ENCODE measurements around the gene PLCXD3.

DNA sequence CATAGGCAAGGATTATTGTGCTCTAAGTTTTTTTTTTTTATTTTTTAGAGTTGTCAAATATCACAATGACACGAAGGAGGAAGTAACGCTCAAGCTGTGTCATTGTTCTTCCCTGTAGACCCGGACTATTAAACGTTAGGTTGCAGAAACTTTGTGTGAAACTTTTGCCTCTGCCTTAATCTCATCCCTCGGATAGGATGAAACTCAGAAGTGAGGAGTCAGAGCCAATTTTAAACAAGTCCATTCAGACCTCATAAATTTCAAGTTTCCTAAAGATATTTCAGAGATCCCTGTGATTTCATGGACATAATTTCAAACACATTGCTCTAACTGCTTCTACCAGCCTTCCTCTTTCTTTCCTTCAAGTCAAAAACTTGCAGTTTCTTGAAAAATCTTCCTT lies 198.3 kb downstream of the PLCXD3 start:
- TF ChIP-seq MYC (IDR thresholded peaks at IDR 0.05; ENCODE audit: low read depth, low read length) = no peak
- TF ChIP-seq MYC (CRISPR knock-in tag; IDR thresholded peaks at IDR 0.05; ENCODE audit: borderline replicate concordance, low read depth) = no peak
- no peak for TF ChIP-seq SIRT6 (IDR thresholded peaks at IDR 0.05; ENCODE audit: low read depth, low read length)
- no peak for TF ChIP-seq YY1 (IDR thresholded peaks at IDR 0.05; ENCODE audit: borderline replicate concordance in 1 of 3, control insufficient read depth in 1 of 3, extremely low read depth in 1 of 3, insufficient read depth in 3 of 3, insufficient read length in 1 of 3, insufficient replicate concordance in 2 of 3, low read depth in 1 of 3, low read length in 2 of 3)
- TF ChIP-seq LCOR (CRISPR knock-in tag; IDR thresholded peaks at IDR 0.05) = no peak
- TF ChIP-seq, protein P1, sequence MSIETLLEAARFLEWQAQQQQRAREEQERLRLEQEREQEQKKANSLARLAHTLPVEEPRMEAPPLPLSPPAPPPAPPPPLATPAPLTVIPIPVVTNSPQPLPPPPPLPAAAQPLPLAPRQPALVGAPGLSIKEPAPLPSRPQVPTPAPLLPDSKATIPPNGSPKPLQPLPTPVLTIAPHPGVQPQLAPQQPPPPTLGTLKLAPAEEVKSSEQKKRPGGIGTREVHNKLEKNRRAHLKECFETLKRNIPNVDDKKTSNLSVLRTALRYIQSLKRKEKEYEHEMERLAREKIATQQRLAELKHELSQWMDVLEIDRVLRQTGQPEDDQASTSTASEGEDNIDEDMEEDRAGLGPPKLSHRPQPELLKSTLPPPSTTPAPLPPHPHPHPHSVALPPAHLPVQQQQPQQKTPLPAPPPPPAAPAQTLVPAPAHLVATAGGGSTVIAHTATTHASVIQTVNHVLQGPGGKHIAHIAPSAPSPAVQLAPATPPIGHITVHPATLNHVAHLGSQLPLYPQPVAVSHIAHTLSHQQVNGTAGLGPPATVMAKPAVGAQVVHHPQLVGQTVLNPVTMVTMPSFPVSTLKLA (conservative IDR thresholded peaks at IDR 0.05) = no peak
- TF ChIP-seq SMAD3 (CRISPR knock-in tag; conservative IDR thresholded peaks at IDR 0.05) = no peak

All from K562 (cell line).